ENCODE measurements around the gene SLC22A4. TPM values are rescaled to one million over a fixed set of nuclear protein-coding genes. Genes with fewer than 3 reads are reported as not detected.
A peak's percentile ranks its signal among the peaks of the same experiment; 100 is the strongest.

SLC22A4 gene
- total RNA-seq, 1 donor = 7.3 TPM

DNA sequence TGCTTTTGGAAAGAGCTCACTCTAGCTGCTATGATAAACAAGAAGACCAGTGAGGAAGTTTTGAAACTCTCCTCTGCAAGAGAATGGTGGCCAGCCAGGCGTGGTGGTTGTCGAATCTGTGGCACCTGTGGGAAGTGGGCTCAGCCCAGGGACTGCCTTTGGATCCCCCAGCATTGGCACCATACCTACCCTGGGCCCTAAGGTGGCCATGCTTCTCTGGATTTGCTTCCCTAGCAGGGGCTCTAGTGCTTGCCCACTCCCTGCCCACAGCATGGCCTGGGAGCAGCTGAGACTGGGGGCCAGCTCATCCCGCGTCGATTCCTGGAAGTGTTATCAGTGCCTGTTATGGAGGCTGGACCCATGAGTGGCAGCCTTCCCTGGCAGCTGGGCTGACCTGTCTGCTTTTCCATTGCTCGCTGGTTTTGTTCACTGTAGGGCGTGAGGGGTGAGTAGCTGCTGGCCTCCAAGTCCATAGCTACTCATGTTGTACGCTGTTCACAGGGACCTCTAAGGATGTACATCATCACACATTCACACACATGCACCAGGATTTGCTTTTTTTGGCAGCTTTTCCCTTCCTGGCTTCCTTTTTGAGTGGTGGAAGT lies 2.3 kb downstream of the SLC22A4 start:
- DNase-seq (ENCODE audit: low read depth in 2 of 3, low spot score in 2 of 3) = no peak

GRCh38 chr5:132297211-132297940 lies 3.2 kb downstream of the SLC22A4 start:
- DNase-seq (ENCODE audit: low read depth in 2 of 3, low spot score in 2 of 3) = no peak

DNA sequence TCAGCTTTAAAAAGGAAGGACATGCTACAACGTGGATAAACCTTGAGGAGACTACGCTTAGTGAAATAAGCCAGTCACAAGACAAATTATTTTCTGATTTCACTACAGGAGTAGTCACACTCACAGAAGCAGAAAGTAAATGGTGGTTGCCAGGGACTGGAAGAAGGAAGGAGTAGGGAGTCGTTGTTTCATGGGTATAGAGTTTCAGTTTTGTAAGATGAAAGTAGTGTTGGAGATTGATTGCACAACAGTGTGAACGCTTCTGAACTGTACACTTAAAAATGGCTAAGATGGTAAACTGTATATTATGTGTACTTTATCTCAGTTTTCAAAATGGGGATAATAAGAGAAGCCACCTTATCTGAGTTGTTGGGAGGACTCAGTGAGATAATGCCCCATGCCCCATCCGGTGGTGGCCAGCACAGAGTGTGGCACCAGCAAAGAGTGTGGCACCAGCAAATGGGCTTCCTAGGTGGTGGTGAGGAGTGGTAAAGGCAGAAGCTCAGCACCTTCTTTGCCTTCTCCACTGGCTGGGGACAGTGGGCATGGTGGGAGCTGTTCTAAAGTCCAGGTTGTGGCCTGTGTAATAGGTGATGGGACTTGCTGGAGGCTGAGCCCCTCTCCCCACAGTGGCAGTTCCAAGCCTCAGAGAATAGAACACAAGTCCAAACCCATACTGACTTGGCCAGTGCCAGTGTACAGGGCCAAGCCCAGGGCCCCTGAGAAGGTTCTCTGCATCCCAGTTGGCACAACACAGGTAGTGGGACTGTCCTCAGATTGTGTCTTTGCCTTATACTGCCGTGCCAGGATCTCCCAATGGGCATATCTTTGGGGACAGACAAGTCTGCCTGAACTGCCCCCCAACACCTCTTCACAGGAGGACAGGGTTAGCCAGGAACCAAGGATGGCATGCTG lies 4.4 kb downstream of the SLC22A4 start:
- DNase-seq (ENCODE audit: low read depth in 2 of 3, low spot score in 2 of 3) = no peak

DNA sequence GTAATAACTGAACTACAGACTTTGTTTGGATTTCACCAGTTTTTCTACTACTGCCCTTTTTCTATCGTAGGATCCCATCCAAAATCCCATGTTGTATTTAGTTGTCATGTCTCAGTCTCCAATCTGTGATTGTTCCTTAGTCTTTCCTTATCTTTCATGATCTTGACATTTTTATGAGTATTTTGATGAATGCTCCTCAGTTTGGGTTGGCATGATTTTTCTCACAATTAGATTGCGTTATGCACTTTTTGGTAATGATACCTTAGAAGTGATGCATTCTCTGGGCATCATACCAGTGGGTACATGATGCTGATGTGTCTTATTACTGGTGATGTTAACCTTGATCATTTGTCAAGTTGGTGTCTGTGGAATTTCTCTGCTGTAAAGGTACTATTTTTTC lies 5.7 kb downstream of the SLC22A4 start:
- DNase-seq (ENCODE audit: low read depth in 2 of 3, low spot score in 2 of 3) = no peak

DNA sequence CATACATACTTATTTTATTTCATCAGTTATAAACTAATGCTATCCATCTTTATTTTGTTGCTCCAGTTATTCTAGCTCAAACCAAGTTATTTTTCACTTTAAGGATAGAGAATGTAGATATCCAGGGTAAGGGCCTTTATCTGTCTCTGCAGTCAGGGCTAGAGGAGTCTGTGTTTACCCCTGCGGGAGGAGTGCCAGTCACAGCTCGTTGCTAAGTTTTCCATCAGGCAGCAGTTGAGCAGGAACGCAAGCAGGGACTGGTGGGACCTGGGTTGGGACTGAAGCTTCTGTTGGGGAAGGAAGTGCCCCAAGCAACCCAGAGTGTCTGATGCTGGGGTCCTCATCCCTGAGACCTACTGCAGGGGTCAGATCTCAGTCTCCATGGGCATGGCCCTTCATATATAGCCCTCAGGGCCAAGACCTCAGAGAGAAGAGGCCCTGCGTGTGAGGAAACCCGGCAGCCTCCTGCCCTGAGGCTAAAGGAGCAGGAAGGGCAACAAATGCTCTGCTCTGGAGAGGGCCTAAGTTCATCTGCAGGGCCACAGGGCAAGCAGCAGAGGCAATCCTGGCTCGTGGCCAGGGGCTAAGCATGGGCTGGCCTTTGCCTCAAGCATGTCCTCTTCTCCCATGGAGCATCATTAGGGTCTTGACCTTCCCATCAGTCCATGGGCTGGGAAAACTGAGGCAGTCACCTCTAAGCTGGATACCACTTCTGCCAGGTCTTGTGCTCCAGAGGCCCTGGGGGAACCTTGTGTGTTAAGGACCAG lies 6.6 kb downstream of the SLC22A4 start:
- no peak for DNase-seq (ENCODE audit: low read depth in 2 of 3, low spot score in 2 of 3)

- DNase-seq (ENCODE audit: low read depth in 2 of 3, low spot score in 2 of 3) = peak in 1 of 3 donors; percentile 14
Observed at GRCh38 chr5:132301344-132302271, 7.4 kb downstream of the SLC22A4 start.

DNA sequence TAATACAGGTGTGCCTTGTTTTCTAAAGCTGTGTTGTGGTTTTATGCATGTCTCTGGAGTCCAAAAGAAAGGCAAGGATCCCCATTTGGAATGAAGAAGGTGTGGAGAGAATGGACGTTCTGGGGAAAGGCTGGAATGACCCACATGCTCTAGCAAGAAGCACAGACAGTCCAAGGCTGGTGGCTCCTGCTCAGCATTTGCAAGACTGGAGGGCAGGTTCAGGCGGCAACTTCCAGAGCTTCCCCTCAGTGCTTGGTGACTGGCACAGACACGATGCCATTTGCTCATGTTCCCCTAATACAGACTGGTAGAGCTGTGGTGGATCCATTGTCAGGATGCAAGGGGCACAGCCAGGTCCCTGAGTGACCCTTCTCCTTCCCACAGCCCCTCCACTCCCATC lies 8.2 kb downstream of the SLC22A4 start:
- DNase-seq (ENCODE audit: low read depth in 2 of 3, low spot score in 2 of 3) = no peak

GRCh38 chr5:132303589-132303988 lies 9.4 kb downstream of the SLC22A4 start:
- DNase-seq (ENCODE audit: low read depth in 2 of 3, low spot score in 2 of 3) = no peak

DNA sequence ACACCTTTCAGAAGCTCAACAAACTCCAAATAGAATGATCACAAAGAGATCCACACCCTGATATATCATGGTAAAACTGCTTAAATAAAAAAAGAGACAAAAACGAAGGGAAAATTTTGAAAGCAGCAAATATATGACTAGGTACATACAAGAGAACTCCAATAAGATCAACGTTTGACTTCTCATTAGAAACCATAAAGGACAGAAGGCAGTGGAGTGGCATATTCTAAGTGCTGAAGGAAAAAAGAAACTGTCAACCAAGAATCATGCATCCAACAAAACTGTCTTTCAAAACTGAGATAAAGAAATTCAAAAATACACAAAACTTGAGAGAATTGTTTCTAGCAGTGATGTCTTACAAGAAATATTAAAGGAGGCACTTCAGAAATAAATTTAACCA lies 11.2 kb downstream of the SLC22A4 start:
- DNase-seq (ENCODE audit: low read depth in 2 of 3, low spot score in 2 of 3) = no peak

DNA sequence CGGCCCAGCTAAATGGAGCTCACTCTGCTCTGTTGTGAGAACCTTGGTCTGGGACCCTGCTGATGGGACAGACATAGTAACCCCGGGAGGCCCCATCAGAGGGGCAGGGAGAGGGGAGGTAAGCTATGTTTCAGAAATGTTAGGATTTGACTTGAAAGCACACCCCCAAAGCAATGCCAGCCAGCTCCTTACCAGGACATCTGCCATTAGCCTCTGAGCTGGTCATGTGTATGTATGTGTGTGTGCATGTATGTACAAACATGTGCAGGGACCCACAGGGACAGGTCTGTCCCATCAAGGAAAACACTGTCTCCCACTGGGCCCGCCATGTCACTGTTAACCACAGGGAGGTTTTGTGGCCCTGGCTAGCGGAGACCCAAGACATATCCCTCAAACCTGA lies 14.5 kb downstream of the SLC22A4 start:
- no peak for DNase-seq (ENCODE audit: low read depth in 2 of 3, low spot score in 2 of 3)

GRCh38 chr5:132309679-132310078 lies 15.5 kb downstream of the SLC22A4 start:
- DNase-seq (ENCODE audit: low read depth in 2 of 3, low spot score in 2 of 3) = no peak

GRCh38 chr5:132310141-132310834 lies 16.1 kb downstream of the SLC22A4 start:
- no peak for DNase-seq (ENCODE audit: low read depth in 2 of 3, low spot score in 2 of 3)

DNA sequence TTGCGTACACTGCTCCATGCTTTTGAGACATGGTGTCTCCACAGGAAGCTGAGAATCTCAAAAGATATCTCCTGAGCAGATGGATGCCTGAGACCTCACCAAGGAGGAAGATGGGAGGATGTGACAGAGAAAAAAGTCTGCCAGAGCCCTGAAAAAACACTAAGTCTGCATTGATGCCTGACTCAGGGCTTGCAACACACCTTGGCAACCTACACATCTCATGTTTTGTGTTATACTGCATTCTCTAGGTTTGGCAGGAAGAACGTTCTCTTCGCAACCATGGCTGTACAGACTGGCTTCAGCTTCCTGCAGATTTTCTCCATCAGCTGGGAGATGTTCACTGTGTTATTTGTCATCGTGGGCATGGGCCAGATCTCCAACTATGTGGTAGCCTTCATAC lies 19.2 kb downstream of the SLC22A4 start:
- DNase-seq (ENCODE audit: low read depth in 2 of 3, low spot score in 2 of 3) = no peak

DNA sequence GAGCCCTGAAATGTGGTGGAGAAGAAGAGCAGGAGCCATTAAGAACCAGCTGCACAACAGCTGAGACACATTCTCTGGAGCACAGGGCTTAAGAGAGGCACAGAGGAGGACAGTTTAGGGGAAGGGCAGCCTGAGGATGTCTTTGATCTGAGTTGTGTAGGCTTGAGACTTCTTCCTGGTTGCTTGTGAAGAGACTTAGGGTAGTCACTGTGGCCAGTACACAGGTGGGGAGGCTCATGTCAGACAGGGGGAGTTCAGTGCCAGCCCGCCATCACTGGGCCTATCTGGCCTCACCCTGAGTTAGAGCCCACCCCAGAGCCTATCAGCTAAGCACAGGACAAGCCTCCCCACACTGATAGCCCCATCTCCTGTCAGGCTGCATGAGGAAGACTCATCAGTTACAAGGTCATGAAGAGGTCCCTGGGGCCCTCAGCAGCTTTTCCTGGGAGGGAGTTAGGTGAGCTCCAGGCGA lies 19.8 kb downstream of the SLC22A4 start:
- DNase-seq (ENCODE audit: low read depth in 2 of 3, low spot score in 2 of 3) = no peak

GRCh38 chr5:132315529-132316067 lies 21.4 kb downstream of the SLC22A4 start:
- no peak for DNase-seq (ENCODE audit: low read depth in 2 of 3, low spot score in 2 of 3)

- DNase-seq (ENCODE audit: low read depth in 2 of 3, low spot score in 2 of 3) = no peak
Observed at GRCh38 chr5:132319975-132320374, 25.8 kb downstream of the SLC22A4 start.

- DNase-seq (ENCODE audit: low read depth in 2 of 3, low spot score in 2 of 3) = no peak
Observed at GRCh38 chr5:132321109-132321721, 27.0 kb downstream of the SLC22A4 start.

DNA sequence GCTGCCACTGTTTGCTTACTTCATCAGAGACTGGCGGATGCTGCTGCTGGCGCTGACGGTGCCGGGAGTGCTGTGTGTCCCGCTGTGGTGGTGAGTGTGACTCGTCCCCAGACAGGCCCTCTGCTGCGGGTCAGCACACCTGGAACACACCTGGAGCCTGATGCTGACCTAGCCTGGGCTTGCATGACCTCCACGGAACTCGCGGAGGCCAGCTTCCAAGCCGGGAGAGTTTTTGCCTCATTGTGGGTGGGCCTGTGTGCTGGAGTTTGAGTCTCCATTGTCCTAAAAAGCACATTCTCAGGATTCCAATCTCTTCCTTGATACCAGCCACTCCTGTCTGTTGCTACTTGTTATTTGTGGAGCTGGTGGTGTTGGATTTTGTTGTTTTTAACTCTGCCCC lies 28.1 kb downstream of the SLC22A4 start:
- no peak for DNase-seq (ENCODE audit: low read depth in 2 of 3, low spot score in 2 of 3)
